ENCODE measurements around the gene CRCP.

DNA sequence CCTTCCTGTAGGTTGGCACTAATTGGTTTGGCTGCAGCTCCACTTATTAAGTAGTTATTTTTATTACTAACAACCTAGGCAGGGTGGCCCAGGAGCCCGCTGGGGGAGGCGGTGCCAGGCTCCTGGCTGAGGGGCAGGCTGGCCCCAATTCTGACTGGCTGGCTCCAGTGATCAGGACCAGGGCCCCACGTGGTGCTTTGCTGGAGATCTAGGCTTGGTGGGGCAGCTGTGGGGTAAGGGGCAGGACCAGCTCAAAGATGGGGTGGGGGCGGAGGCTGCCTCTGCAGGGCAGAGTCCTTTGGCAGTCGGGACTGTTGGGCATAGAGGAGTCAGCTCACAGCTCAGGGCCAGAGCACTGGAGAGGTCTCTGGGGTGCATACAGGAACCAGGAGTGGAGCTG, 36.6 kb upstream of the CRCP start:
- TF ChIP-seq, protein P1, sequence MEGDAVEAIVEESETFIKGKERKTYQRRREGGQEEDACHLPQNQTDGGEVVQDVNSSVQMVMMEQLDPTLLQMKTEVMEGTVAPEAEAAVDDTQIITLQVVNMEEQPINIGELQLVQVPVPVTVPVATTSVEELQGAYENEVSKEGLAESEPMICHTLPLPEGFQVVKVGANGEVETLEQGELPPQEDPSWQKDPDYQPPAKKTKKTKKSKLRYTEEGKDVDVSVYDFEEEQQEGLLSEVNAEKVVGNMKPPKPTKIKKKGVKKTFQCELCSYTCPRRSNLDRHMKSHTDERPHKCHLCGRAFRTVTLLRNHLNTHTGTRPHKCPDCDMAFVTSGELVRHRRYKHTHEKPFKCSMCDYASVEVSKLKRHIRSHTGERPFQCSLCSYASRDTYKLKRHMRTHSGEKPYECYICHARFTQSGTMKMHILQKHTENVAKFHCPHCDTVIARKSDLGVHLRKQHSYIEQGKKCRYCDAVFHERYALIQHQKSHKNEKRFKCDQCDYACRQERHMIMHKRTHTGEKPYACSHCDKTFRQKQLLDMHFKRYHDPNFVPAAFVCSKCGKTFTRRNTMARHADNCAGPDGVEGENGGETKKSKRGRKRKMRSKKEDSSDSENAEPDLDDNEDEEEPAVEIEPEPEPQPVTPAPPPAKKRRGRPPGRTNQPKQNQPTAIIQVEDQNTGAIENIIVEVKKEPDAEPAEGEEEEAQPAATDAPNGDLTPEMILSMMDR (IDR thresholded peaks at IDR 0.05): no peak
- TF ChIP-seq POLR2A (IDR thresholded peaks at IDR 0.05): no peak
